ENCODE data around the gene ATP1A3. TPM values are rescaled to one million over a fixed set of nuclear protein-coding genes. Genes with fewer than 3 reads are reported as not detected.

ATP1A3 gene
- total RNA-seq, 1 experiment from 2014 or later, result not detected

DNA sequence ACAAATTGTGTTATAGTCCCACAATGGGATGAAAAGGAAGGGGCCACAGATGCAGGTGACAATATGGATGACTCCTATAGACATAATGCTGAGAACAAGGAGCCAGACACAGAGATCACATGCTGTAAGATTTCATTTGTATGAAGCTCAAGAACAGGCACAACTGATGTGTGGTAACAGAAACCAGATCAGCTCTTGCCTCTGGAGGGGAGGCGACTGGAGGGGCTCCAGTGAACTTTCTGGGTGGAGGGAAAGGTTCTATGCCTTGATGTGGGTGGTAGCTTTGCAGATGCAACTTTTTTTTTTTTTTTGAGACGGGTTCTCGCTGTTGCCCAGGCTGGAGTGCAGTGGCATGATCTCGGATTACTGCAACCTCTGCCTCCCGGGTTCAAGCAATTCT is 28.9 kb downstream of the ATP1A3 start:
- no peak for TF ChIP-seq CTCF (IDR thresholded peaks at IDR 0.05; ENCODE audit: unreplicated experiment)
- no peaks in the 10 kb centered on the region for H3K9me3 Mint-ChIP-seq (ENCODE audit: unreplicated experiment)
- no peak for DNase-seq (ENCODE audit: unreplicated experiment)
- POLR2A ChIA-PET, result no interaction called here
- H3K27ac Mint-ChIP-seq (ENCODE audit: low read depth, unreplicated experiment), result no peak overlapping the region
- peaks cover 39% of the 10 kb centered on the region for H3K27me3 Mint-ChIP-seq (ENCODE audit: insufficient read depth, unreplicated experiment)
- BruUV-seq (replicated peaks), result no TSS peak
- no peaks in the 10 kb centered on the region for H3K4me1 Mint-ChIP-seq (ENCODE audit: insufficient read depth, unreplicated experiment)
- CTCF ChIA-PET, result interaction anchor here (0.6 to 1.2 kb wide), 2 partner anchors 70 to 318 kb away, joined by 3 read pairs; no protein-coding TSS in a partner anchor
- H3K4me3 Mint-ChIP-seq (ENCODE audit: unreplicated experiment), result no peak overlapping the region
- H3K36me3 Mint-ChIP-seq (ENCODE audit: insufficient read depth, unreplicated experiment), result no peaks in the 10 kb centered on the region
- intact Hi-C loops (cut with micrococcal nuclease), result no loop called here

- ChIA-PET CTCF (no interaction called here), POLR2A (interaction anchor here (0.7 kb wide), 1 partner anchor 99 kb away, joined by 3 read pairs; no protein-coding TSS in a partner anchor)
- peaks cover 19% of the 10 kb centered on the region for H3K4me1 Mint-ChIP-seq (ENCODE audit: insufficient read depth, unreplicated experiment)
- H3K36me3 Mint-ChIP-seq (ENCODE audit: insufficient read depth, unreplicated experiment), result peaks cover 7% of the 10 kb centered on the region
- H3K27ac Mint-ChIP-seq (ENCODE audit: low read depth, unreplicated experiment), result no peak overlapping the region
- no peak for TF ChIP-seq CTCF (IDR thresholded peaks at IDR 0.05; ENCODE audit: unreplicated experiment)
- no peaks in the 10 kb centered on the region for H3K9me3 Mint-ChIP-seq (ENCODE audit: unreplicated experiment)
- DNase-seq (ENCODE audit: unreplicated experiment), result no peak
- BruUV-seq (replicated peaks), result no TSS peak
- H3K4me3 Mint-ChIP-seq (ENCODE audit: unreplicated experiment), result peak overlapping the region; percentile 22
- H3K27me3 Mint-ChIP-seq (ENCODE audit: insufficient read depth, unreplicated experiment), result peaks cover 2% of the 10 kb centered on the region
- intact Hi-C loops (cut with micrococcal nuclease), result no loop called here
Measured at GRCh38 chr19:41960973-41961372, 33.1 kb downstream of the ATP1A3 start.

DNA sequence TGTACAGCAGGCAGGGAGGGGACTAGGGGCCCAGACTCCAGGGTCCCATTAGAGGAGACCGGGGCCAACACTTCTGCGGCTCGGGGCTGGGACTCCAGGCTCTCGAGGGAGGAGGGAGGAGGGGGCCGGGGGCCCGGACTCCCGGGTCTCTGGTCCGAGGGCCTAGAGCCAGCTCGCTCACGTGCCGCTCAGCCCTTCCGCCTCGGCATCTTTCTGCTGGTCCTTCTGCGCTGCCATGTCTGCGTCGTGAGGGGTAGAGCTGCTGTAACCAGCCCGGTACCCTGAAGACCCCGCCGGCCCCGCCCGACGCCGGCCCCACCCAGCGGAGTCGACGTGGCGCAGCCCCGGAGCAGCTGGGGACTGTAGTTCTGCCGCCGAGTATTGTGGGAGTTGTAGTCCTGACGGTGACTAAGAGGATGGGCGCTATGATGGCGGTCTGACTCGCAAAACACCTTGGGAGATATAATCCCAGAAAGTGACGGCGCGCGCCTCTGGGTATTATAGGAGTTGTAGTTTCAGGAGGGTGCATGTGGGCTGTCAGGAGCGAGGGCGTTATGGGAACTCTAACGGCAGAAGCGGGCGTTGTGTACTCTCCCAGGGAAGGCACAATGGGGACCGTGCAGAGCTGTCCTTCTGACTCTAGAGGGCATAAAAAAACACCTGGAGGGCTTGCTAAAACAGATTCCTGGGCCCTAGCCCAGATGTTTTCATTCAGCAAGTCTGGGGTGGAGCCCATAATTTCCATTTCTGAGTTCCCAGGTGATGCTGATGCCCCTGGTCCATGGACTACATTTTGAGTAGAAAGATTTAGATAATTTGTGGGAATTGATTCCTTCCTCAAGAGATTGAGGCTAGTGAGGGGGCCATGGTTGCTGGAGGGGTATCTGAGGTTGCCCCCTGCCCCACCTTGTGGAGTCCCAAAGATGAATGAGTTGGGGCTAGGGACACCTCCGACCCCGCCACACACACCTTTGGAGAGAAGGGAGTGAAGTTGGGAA is 34.7 kb downstream of the ATP1A3 start, which contains the start of gene RABAC1:
RABAC1 (minus strand) TSS at position 266 of the 998 bp plus-strand sequence; CDS start at position 237, 29 bp downstream.
- no peaks in the 10 kb centered on the region for H3K27me3 Mint-ChIP-seq (ENCODE audit: insufficient read depth, unreplicated experiment)
- BruUV-seq (replicated peaks), result no TSS peak
- ChIA-PET CTCF (interaction anchor here (0.6 to 1.9 kb wide), 9 partner anchors 9 to 258 kb away, joined by 3 to 5 read pairs (median 4); no protein-coding TSS in a partner anchor), POLR2A (interaction anchor here (0.7 to 2.9 kb wide), 11 partner anchors 72 to 284 kb away, joined by 3 to 41 read pairs (median 3); partner anchors contain the start of genes RPS19 and ZNF574)
- peak; percentile 19 for TF ChIP-seq CTCF (IDR thresholded peaks at IDR 0.05; ENCODE audit: unreplicated experiment)
- DNase-seq (ENCODE audit: unreplicated experiment), result peak; percentile 89
- peak within 1 kb of the TSS; percentile 74 for H3K4me3 Mint-ChIP-seq (ENCODE audit: unreplicated experiment)
- H3K9me3 Mint-ChIP-seq (ENCODE audit: unreplicated experiment), result no peaks in the 10 kb centered on the region
- peak within 1 kb of the TSS; percentile 78 for H3K27ac Mint-ChIP-seq (ENCODE audit: low read depth, unreplicated experiment)
- H3K4me1 Mint-ChIP-seq (ENCODE audit: insufficient read depth, unreplicated experiment), result peaks cover 19% of the 10 kb centered on the region
- intact Hi-C loops (cut with micrococcal nuclease), result loop anchor here (2.0 kb wide), 2 partner anchors 73 to 75 kb away; no protein-coding TSS in a partner anchor
- peaks cover 14% of the 10 kb centered on the region for H3K36me3 Mint-ChIP-seq (ENCODE audit: insufficient read depth, unreplicated experiment)

Measured in MCF 10A (cell line).